Fibroblast of lung (primary cell): ENCODE results near the gene INVS. TPM values are rescaled to one million over a fixed set of nuclear protein-coding genes. Genes with fewer than 3 reads are reported as not detected.

Experiments used
- DNase-seq, 2 donors: peaks; one replicate each; pipeline versions ENCODE4 v3.0.0 to v3.0.0-alpha.2; 2010; ENCODE audit warnings: low read depth in 2 of 2
- H2AFZ ChIP-seq: 2 replicates; pipeline ENCODE4 v1.5.1; 2012; ENCODE audit warnings: low read length, control low read depth, inconsistent platforms
- H3K27ac ChIP-seq: 2 replicates; pipeline ENCODE4 v1.5.1; 2011; ENCODE audit warnings: low read length, control low read depth; ENCODE audit not compliant: insufficient read depth
- H3K27me3 ChIP-seq: 2 replicates; pipeline ENCODE4 v1.5.1; 2011; ENCODE audit warnings: mild to moderate bottlenecking, low read length; ENCODE audit not compliant: control insufficient read depth, insufficient read depth
- H3K36me3 ChIP-seq: 2 replicates; pipeline ENCODE4 v1.5.1; 2011; ENCODE audit warnings: low read length; ENCODE audit not compliant: control insufficient read depth, insufficient read depth
- H3K4me1 ChIP-seq: 2 replicates; pipeline ENCODE4 v1.5.1; 2011; ENCODE audit warnings: low read length; ENCODE audit not compliant: control insufficient read depth, insufficient read depth; ENCODE audit errors: extremely low read depth
- H3K4me2 ChIP-seq: 2 replicates; pipeline ENCODE4 v1.5.1; 2011; ENCODE audit warnings: low read length, control low read depth; ENCODE audit not compliant: insufficient read depth; ENCODE audit errors: extremely low read depth
- H3K4me3 ChIP-seq, 4 experiments: fragments of 200-600 bp in 1 of 4; sonication (generic) in 1 of 4; replicated peaks in 1 of 4; 2 replicates each; pipeline ENCODE4 v1.5.1; 2011 to 2016; ENCODE audit warnings: low read length in 4 of 4, low read depth in 3 of 4, mild to moderate bottlenecking in 3 of 4, control low read depth in 2 of 4, inconsistent platforms in 1 of 4, mixed read lengths in 1 of 4; ENCODE audit not compliant: insufficient read depth in 1 of 4; ENCODE audit errors: control extremely low read depth in 1 of 4
- H3K79me2 ChIP-seq: 2 replicates; pipeline ENCODE4 v1.5.1; 2012; ENCODE audit warnings: mild to moderate bottlenecking, low read length, inconsistent platforms; ENCODE audit not compliant: control insufficient read depth, insufficient read depth
- H3K9ac ChIP-seq: 2 replicates; pipeline ENCODE4 v1.5.1; 2011; ENCODE audit warnings: mild to moderate bottlenecking, low read length, control low read depth; ENCODE audit not compliant: insufficient read depth
- H3K9me3 ChIP-seq: 2 replicates; pipeline ENCODE4 v1.5.1; 2012; ENCODE audit warnings: low read depth, low read length; ENCODE audit not compliant: control insufficient read depth, insufficient read depth
- H4K20me1 ChIP-seq: 2 replicates; pipeline ENCODE4 v1.5.1; 2011; ENCODE audit warnings: low read length; ENCODE audit not compliant: control insufficient read depth, insufficient read depth; ENCODE audit errors: extremely low read depth
- EZH2 ChIP-seq: IDR thresholded peaks from 2 replicates; pipeline ENCODE4 v1.5.1; 2012; ENCODE audit warnings: low read length, control low read depth, mild to moderate bottlenecking; ENCODE audit errors: missing control alignments
- polyA plus RNA-seq, 2 donors: library from polyadenylated mRNA; depleted of rRNA in 1 of 2; stranded (reverse) in 1 of 2; unstranded in 1 of 2; fragments of >200 nt; gene quantifications; 2 replicates each; pipeline ENCODE4 v1.2.1, GENCODE V29; 2011 to 2012; ENCODE audit warnings: missing spikeins in 1 of 2
- total RNA-seq: library from RNA; depleted of rRNA; stranded (reverse); fragments of >200 nt; gene quantifications from 2 replicates; pipeline ENCODE4 v1.2.1, GENCODE V29; 2014
- TF ChIP-seq, protein P1 (sequence below), 2 donors: IDR thresholded peaks in 1 of 2; conservative IDR thresholded peaks in 1 of 2; 1 replicate in 1 of 2; 2 replicates in 1 of 2; pipeline ENCODE4 v1.5.1; 2011 to 2012; ENCODE audit warnings: low read length in 2 of 2, control low read depth in 1 of 2, inconsistent platforms in 1 of 2, low read depth in 1 of 2, mild to moderate bottlenecking in 1 of 2

INVS gene
- total and polyA plus RNA-seq, 2 donors (not counting 1 experiment from before 2014, with no cell fraction given) = 13.1 to 45.4 TPM

- Histone ChIP-seq H3K4me2 (no peak overlapping the region), H4K20me1 (no peaks in the 10 kb centered on the region), H3K36me3 (peaks cover 4% of the 10 kb centered on the region), H3K4me3 (no peak overlapping the region), H3K9me3 (no peaks in the 10 kb centered on the region), H3K4me1 (no peaks in the 10 kb centered on the region), H2AFZ (no peak overlapping the region), H3K27me3 (no peaks in the 10 kb centered on the region), H3K79me2 (no peaks in the 10 kb centered on the region), H3K9ac (no peak overlapping the region), H3K27ac (no peak overlapping the region)
- peak in 1 of 2 donors; percentile 64 for DNase-seq
- TF ChIP-seq, protein P1, sequence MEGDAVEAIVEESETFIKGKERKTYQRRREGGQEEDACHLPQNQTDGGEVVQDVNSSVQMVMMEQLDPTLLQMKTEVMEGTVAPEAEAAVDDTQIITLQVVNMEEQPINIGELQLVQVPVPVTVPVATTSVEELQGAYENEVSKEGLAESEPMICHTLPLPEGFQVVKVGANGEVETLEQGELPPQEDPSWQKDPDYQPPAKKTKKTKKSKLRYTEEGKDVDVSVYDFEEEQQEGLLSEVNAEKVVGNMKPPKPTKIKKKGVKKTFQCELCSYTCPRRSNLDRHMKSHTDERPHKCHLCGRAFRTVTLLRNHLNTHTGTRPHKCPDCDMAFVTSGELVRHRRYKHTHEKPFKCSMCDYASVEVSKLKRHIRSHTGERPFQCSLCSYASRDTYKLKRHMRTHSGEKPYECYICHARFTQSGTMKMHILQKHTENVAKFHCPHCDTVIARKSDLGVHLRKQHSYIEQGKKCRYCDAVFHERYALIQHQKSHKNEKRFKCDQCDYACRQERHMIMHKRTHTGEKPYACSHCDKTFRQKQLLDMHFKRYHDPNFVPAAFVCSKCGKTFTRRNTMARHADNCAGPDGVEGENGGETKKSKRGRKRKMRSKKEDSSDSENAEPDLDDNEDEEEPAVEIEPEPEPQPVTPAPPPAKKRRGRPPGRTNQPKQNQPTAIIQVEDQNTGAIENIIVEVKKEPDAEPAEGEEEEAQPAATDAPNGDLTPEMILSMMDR (conservative IDR thresholded peaks at IDR 0.05 in 1 of 2, IDR thresholded peaks at IDR 0.05 in 1 of 2; ENCODE audit: low read depth in 1 of 2, low read length in 2 of 2) = no peak
- no peak for TF ChIP-seq EZH2
Observed at GRCh38 chr9:100294341-100294740, 195.3 kb downstream of the INVS start.

GRCh38 chr9:100294806-100295205, 195.8 kb downstream of the INVS start:
- Histone ChIP-seq H3K27ac (no peak overlapping the region), H3K79me2 (no peaks in the 10 kb centered on the region), H3K36me3 (peaks cover 4% of the 10 kb centered on the region), H2AFZ (no peak overlapping the region), H3K4me1 (no peaks in the 10 kb centered on the region), H4K20me1 (no peaks in the 10 kb centered on the region), H3K9ac (no peak overlapping the region), H3K4me3 (no peak overlapping the region), H3K27me3 (no peaks in the 10 kb centered on the region), H3K4me2 (no peak overlapping the region), H3K9me3 (no peaks in the 10 kb centered on the region)
- TF ChIP-seq, protein P1 (conservative IDR thresholded peaks at IDR 0.05 in 1 of 2, IDR thresholded peaks at IDR 0.05 in 1 of 2; ENCODE audit: low read depth in 1 of 2, low read length in 2 of 2) = no peak
- TF ChIP-seq EZH2 = no peak
- DNase-seq = no peak

DNA sequence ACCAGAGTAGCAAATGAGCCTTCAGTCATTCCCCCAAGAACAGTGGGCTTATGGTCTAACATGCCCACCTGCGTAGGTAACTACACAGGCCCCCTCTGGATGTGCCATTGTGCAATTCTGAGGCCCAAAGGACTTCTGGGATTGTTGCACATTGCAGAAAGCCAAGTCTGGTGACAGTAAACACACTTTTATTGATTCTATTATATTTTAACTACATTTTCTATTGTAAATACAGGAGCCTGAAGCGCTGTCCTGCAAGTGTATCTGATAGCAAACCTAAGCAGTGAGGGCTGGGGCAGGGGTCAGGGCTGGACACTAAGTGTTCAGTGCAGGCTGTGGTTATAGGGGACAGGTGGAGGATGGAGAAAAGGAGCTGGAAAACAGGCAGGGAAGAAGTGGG, 196.2 kb downstream of the INVS start:
- Histone ChIP-seq H3K27ac (no peak overlapping the region), H3K4me1 (no peaks in the 10 kb centered on the region), H3K36me3 (peaks cover 4% of the 10 kb centered on the region), H3K79me2 (no peaks in the 10 kb centered on the region), H3K9ac (no peak overlapping the region), H2AFZ (no peak overlapping the region), H3K27me3 (no peaks in the 10 kb centered on the region), H3K4me3 (no peak overlapping the region), H4K20me1 (no peaks in the 10 kb centered on the region), H3K4me2 (no peak overlapping the region), H3K9me3 (no peaks in the 10 kb centered on the region)
- no peak for TF ChIP-seq EZH2
- TF ChIP-seq, protein P1 (conservative IDR thresholded peaks at IDR 0.05 in 1 of 2, IDR thresholded peaks at IDR 0.05 in 1 of 2; ENCODE audit: low read depth in 1 of 2, low read length in 2 of 2) = no peak
- no peak for DNase-seq
